ENCODE results near the gene TUT7.

Gene TUT7

DNA sequence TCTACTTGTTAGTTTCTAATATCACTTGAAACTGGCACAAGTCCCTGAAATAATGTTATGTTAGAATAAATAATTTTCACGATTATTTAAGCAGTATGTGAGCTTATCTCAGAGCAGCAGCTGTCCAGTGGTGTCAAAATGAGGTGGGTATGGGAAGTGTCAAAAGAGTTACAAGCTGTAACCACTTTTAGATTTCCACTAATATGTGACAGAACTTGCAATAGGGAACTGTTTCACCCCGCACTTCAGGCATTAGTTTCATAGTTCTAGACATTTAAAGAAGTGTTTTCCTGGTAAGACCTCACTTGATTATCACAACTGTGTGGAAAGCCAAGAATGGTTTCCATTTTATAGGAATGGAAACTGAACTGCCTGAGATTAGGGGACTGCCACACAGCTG is 68.9 kb downstream of the TUT7 start:
- TF ChIP-seq, protein P1, sequence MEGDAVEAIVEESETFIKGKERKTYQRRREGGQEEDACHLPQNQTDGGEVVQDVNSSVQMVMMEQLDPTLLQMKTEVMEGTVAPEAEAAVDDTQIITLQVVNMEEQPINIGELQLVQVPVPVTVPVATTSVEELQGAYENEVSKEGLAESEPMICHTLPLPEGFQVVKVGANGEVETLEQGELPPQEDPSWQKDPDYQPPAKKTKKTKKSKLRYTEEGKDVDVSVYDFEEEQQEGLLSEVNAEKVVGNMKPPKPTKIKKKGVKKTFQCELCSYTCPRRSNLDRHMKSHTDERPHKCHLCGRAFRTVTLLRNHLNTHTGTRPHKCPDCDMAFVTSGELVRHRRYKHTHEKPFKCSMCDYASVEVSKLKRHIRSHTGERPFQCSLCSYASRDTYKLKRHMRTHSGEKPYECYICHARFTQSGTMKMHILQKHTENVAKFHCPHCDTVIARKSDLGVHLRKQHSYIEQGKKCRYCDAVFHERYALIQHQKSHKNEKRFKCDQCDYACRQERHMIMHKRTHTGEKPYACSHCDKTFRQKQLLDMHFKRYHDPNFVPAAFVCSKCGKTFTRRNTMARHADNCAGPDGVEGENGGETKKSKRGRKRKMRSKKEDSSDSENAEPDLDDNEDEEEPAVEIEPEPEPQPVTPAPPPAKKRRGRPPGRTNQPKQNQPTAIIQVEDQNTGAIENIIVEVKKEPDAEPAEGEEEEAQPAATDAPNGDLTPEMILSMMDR (IDR thresholded peaks at IDR 0.05; ENCODE audit: poor library complexity, severe bottlenecking), result no peak
- Histone ChIP-seq H3K9me3 (ENCODE audit: severe bottlenecking) (no peaks in the 10 kb centered on the region), H3K36me3 (ENCODE audit: low read depth) (peaks cover 13% of the 10 kb centered on the region), H3K27me3 (ENCODE audit: insufficient read depth, poor library complexity, severe bottlenecking) (no peaks in the 10 kb centered on the region), H3K4me3 (ENCODE audit: severe bottlenecking) (no peak overlapping the region), H3K27ac (ENCODE audit: poor library complexity, severe bottlenecking) (no peak overlapping the region), H3K4me1 (ENCODE audit: insufficient read depth, poor library complexity, severe bottlenecking) (peaks cover 6% of the 10 kb centered on the region)
- ATAC-seq (ENCODE audit: low read depth) (no peak), DNase-seq (ENCODE audit: low spot score) (no peak)

DNA sequence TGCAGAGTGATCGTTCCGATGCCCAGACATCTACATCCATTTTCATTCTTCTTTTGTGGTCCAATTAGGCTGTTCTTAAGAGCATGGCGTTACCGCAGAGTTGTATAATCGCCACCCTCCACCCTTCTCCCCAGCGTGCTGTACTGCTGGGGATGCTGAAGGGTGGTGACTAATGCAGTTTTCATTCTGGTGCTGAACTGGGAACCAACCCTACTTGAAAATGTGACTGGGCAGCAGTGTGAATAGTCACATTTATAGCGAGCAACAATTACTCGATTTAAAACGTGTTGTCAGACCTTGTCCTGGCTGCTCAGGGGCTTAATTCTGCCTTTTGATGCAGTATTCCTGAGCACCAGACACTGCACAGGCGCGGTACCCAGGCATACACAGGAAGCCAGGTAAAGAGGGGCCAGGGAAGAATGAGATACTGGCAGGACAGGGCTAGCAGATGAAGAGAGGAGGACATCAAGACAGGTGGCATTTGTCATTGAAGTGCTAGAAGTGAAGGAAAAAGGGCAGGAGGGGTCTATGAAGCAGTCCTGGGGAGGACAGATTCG is 71.2 kb downstream of the TUT7 start:
- H3K4me1 ChIP-seq (ENCODE audit: insufficient read depth, poor library complexity, severe bottlenecking), result peaks cover 6% of the 10 kb centered on the region
- H3K9me3 ChIP-seq (ENCODE audit: severe bottlenecking), result no peaks in the 10 kb centered on the region
- ATAC-seq (ENCODE audit: low read depth), result peak; percentile 72
- H3K4me3 ChIP-seq (ENCODE audit: severe bottlenecking), result peak overlapping the region; percentile 83
- H3K36me3 ChIP-seq (ENCODE audit: low read depth), result peaks cover 21% of the 10 kb centered on the region
- no peaks in the 10 kb centered on the region for H3K27me3 ChIP-seq (ENCODE audit: insufficient read depth, poor library complexity, severe bottlenecking)
- peak overlapping the region; percentile 60 for H3K27ac ChIP-seq (ENCODE audit: poor library complexity, severe bottlenecking)
- TF ChIP-seq, protein P1 (IDR thresholded peaks at IDR 0.05; ENCODE audit: poor library complexity, severe bottlenecking), result no peak
- no peak for DNase-seq (ENCODE audit: low spot score)

DNA sequence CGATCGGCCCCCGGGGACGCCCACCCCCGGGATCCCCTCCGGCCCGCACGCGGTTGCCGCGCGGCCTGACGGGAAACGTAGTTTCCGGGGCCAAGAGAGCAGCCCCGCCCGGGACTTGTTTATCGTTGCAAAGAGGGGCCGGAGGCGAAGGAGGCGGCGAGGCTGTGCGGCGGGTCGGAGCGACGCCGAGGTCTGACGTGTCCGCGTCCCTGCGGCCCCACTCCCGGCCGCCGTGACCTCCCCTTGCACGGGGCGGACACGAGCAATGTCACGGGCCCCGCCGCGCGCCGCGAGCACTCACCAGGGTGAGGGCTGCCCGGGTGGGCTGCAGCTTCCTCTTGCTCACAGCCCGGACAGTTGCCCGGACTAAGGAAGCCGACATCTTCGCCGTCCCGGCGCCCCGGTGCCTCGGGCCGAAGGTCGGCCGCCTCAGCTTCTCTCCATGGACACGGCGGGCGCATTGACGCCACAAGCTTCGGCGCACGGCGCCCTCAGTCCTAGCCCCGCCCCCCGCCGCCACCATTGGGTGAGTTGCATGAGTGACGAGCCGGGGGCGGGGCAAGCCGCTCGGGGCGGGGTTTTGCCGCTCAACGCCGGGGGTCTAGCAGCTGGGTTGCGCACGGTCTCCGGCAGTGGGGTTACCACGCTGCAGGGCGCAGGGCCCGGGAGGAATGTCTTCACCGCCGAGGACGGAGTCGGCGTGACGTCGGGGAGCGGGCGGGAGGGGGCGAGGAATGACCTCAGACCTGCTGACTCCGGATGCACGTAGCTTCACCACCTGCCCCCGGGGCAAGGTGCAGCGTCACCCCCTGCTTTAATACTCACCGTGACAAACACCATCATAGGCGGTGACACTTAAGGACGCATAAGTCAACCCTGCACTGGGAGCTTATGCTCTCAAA is 71.9 kb downstream of the TUT7 start, which contains the start of gene ISCA1:
Gene ISCA1 (minus strand): TSS at position 462 of the 902 bp plus-strand sequence. CDS start 80 bp downstream, at position 382.
- Histone ChIP-seq H3K4me1 (ENCODE audit: insufficient read depth, poor library complexity, severe bottlenecking) (peaks cover 6% of the 10 kb centered on the region), H3K27ac (ENCODE audit: poor library complexity, severe bottlenecking) (peak within 1 kb of the TSS; percentile 60), H3K27me3 (ENCODE audit: insufficient read depth, poor library complexity, severe bottlenecking) (no peaks in the 10 kb centered on the region), H3K9me3 (ENCODE audit: severe bottlenecking) (no peaks in the 10 kb centered on the region), H3K4me3 (ENCODE audit: severe bottlenecking) (peak within 1 kb of the TSS; percentile 83), H3K36me3 (ENCODE audit: low read depth) (peaks cover 21% of the 10 kb centered on the region)
- peak; percentile 81 for ATAC-seq (ENCODE audit: low read depth)
- TF ChIP-seq, protein P1 (IDR thresholded peaks at IDR 0.05; ENCODE audit: poor library complexity, severe bottlenecking), result no peak
- DNase-seq (ENCODE audit: low spot score), result peak; percentile 95

DNA sequence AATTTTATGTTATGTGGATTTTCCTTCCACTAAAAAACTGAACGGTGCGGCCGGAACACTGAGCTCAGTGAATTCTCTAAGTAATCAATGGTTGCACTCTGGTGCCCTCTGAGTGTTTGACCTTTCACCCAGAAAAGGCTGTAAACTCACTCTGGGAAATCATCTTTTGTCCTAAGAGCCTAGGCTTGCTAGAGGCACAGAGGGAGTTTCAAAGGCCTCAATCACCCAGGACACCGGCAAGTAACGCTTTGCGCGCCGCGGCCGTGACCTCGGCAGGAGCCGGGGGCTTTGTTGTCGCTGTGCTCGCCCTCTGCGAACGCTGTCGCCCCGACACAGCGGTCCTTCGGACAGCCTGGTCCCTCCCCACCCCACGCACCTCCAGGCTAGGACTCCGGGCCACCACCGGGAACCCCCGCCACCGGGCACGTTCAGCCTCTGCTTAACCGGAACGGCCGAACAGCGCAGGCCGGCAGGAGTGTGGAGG is 72.6 kb downstream of the TUT7 start:
- TF ChIP-seq, protein P1 (IDR thresholded peaks at IDR 0.05; ENCODE audit: poor library complexity, severe bottlenecking), result no peak
- no peaks in the 10 kb centered on the region for H3K9me3 ChIP-seq (ENCODE audit: severe bottlenecking)
- peak overlapping the region; percentile 83 for H3K4me3 ChIP-seq (ENCODE audit: severe bottlenecking)
- peaks cover 21% of the 10 kb centered on the region for H3K36me3 ChIP-seq (ENCODE audit: low read depth)
- no peaks in the 10 kb centered on the region for H3K27me3 ChIP-seq (ENCODE audit: insufficient read depth, poor library complexity, severe bottlenecking)
- DNase-seq (ENCODE audit: low spot score), result peak; percentile 61
- peak; percentile 2; the same call in 2 of the 3 replicates for ATAC-seq (ENCODE audit: low read depth)
- peak overlapping the region; percentile 60 for H3K27ac ChIP-seq (ENCODE audit: poor library complexity, severe bottlenecking)
- peaks cover 6% of the 10 kb centered on the region for H3K4me1 ChIP-seq (ENCODE audit: insufficient read depth, poor library complexity, severe bottlenecking)

Data from RWPE2 (cell line).